HG03135 (cell line): ENCODE results near the gene TGFBR3.

Experiments
- ATAC-seq: cut with Tn5 transposase; IDR thresholded peaks from one replicate; pipeline ENCODE4 v1.9.1; 2021; ENCODE audit warnings: mild to moderate bottlenecking, moderate library complexity; ENCODE audit not compliant: unreplicated experiment

The TGFBR3 gene

GRCh38 chr1:91764471-91765115, 121.4 kb downstream of the TGFBR3 start:
- no peak for ATAC-seq

GRCh38 chr1:91763252-91763651, 122.7 kb downstream of the TGFBR3 start:
- no peak for ATAC-seq

- no peak for ATAC-seq
Measured at GRCh38 chr1:91761295-91761721, 124.6 kb downstream of the TGFBR3 start.

GRCh38 chr1:91760512-91760911, 125.4 kb downstream of the TGFBR3 start:
- no peak for ATAC-seq

- no peak for ATAC-seq
Measured at GRCh38 chr1:91759076-91759475, 126.9 kb downstream of the TGFBR3 start.

- ATAC-seq = no peak
Measured at GRCh38 chr1:91757763-91758460, 128.0 kb downstream of the TGFBR3 start.

- no peak for ATAC-seq
Measured at GRCh38 chr1:91755702-91756287, 130.2 kb downstream of the TGFBR3 start.

- ATAC-seq = no peak
Measured at GRCh38 chr1:91754816-91755580, 131.0 kb downstream of the TGFBR3 start.

GRCh38 chr1:91754348-91754747, 131.6 kb downstream of the TGFBR3 start:
- peak; percentile 56 for ATAC-seq

GRCh38 chr1:91753878-91754277, 132.1 kb downstream of the TGFBR3 start:
- ATAC-seq = no peak

GRCh38 chr1:91752324-91752723, 133.6 kb downstream of the TGFBR3 start:
- ATAC-seq = peak; percentile 43

- ATAC-seq = no peak
Measured at GRCh38 chr1:91751275-91751674, 134.7 kb downstream of the TGFBR3 start.

- no peak for ATAC-seq
Measured at GRCh38 chr1:91750398-91750996, 135.5 kb downstream of the TGFBR3 start.

- ATAC-seq = no peak
Measured at GRCh38 chr1:91749788-91750231, 136.1 kb downstream of the TGFBR3 start.

- ATAC-seq = no peak
Measured at GRCh38 chr1:91747666-91748065, 138.3 kb downstream of the TGFBR3 start.

- ATAC-seq = no peak
Measured at GRCh38 chr1:91746728-91747338, 139.1 kb downstream of the TGFBR3 start.

- no peak for ATAC-seq
Measured at GRCh38 chr1:91745640-91746373, 140.1 kb downstream of the TGFBR3 start.

- no peak for ATAC-seq
Measured at GRCh38 chr1:91744953-91745639, 140.9 kb downstream of the TGFBR3 start.

- ATAC-seq = no peak
Measured at GRCh38 chr1:91742848-91743292, 143.1 kb downstream of the TGFBR3 start.
